AG10803 (cell line): ENCODE measurements around the gene ZNF562.

Source experiments
- DNase-seq: peaks from one replicate; pipeline ENCODE4 v3.0.0; 2010; ENCODE audit warnings: low read depth
- H3K4me3 ChIP-seq: 2 replicates; pipeline ENCODE4 v1.5.1; 2011; ENCODE audit warnings: mild to moderate bottlenecking, low read length, control low read depth
- CTCF ChIP-seq: conservative IDR thresholded peaks from 2 replicates; pipeline ENCODE4 v1.5.1; 2011; ENCODE audit warnings: mild to moderate bottlenecking, low read length, control low read depth, inconsistent platforms

ZNF562 gene

GRCh38 chr19:9674663-9675357 is at the start of gene ZNF562:
Gene ZNF562 (minus strand): TSS chr19:9675100. CDS start chr19:9660744, 14,356 bp downstream.
- no peak for TF ChIP-seq CTCF
- peak; percentile 84 for DNase-seq
- H3K4me3 ChIP-seq: peak within 1 kb of the TSS; percentile 84

- H3K4me3 ChIP-seq: no peak overlapping the region
- DNase-seq: no peak
- TF ChIP-seq CTCF: no peak
These were observed 49.3 kb upstream of the ZNF562 start for GRCh38 chr19:9724157-9724556.

- H3K4me3 ChIP-seq: no peak overlapping the region
- no peak for DNase-seq
These were observed 47.0 kb upstream of the ZNF562 start for GRCh38 chr19:9721861-9722260.

DNA sequence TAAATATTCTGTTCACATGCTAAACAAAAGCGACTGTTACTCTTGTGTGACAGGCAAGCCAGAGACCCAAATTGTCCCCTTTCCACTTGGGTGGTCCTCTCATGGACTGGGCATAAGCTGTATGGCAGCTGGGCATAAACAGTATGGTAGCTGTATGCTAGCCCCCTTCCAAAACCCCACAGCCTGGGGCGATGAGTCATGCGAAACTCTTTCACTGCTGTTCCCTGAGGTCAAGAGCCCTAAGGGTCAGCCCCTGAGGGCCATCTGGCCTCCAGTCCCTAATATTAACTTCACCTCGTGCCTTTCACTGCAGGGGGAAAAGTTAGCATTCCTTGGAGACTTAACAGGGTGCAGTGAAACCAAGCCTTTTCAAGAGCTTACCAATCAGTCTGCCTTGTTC is 45.6 kb upstream of the ZNF562 start:
- DNase-seq: no peak
- TF ChIP-seq CTCF: no peak
- H3K4me3 ChIP-seq: no peak overlapping the region

More at GRCh38 chr19:9721861-9722260, 47.0 kb upstream of the ZNF562 start:
- no peak for TF ChIP-seq CTCF

GRCh38 chr19:9711815-9712214 is 36.9 kb upstream of the ZNF562 start:
- H3K4me3 ChIP-seq: no peak overlapping the region
- no peak for DNase-seq
- no peak for TF ChIP-seq CTCF

GRCh38 chr19:9709305-9709704 is 34.4 kb upstream of the ZNF562 start:
- TF ChIP-seq CTCF: no peak
- H3K4me3 ChIP-seq: no peak overlapping the region
- DNase-seq: no peak

- TF ChIP-seq CTCF: no peak
- no peak overlapping the region for H3K4me3 ChIP-seq
- DNase-seq: no peak
These were observed 30.9 kb upstream of the ZNF562 start for GRCh38 chr19:9705836-9706235.
